Sigmoid colon (tissue), 4 donors: ENCODE data around the gene ANTXR2.

ENCODE experiments used
- CTCF ChIP-seq, 4 experiments: fragments of 450-650 bp in 3 of 4; fragments of 200-600 bp in 1 of 4; IDR thresholded peaks; one replicate each; pipeline ENCODE4 v1.5.1; 2016 to 2019; ENCODE audit warnings: antibody characterized with exemption in 4 of 4, mild to moderate bottlenecking in 3 of 4, moderate library complexity in 2 of 4
- EP300 ChIP-seq, 4 donors: sonication (generic); formaldehyde crosslinking; IDR thresholded peaks; one replicate each; pipeline ENCODE4 v1.6.1; 2017; ENCODE audit warnings: antibody characterized with exemption in 4 of 4
- POLR2A ChIP-seq, 2 donors: fragments of 450-650 bp; IDR thresholded peaks; one replicate each; pipeline ENCODE4 v1.6.1; 2016; ENCODE audit warnings: antibody characterized with exemption in 2 of 2, mild to moderate bottlenecking in 2 of 2, moderate library complexity in 2 of 2
- POLR2AphosphoS5 ChIP-seq, 4 donors: sonication (generic); formaldehyde crosslinking; IDR thresholded peaks; one replicate each; pipeline ENCODE4 v1.6.1; 2017; ENCODE audit warnings: antibody characterized with exemption in 4 of 4

GRCh38 chr4:80091184-80091583 is 18.2 kb upstream of the ANTXR2 start:
- TF ChIP-seq CTCF (IDR thresholded peaks at IDR 0.05) (no peak), POLR2AphosphoS5 (IDR thresholded peaks at IDR 0.05) (no peak), POLR2A (IDR thresholded peaks at IDR 0.05) (no peak), EP300 (IDR thresholded peaks at IDR 0.05) (no peak)
